ENCODE results near the gene HOXD9.

DNA sequence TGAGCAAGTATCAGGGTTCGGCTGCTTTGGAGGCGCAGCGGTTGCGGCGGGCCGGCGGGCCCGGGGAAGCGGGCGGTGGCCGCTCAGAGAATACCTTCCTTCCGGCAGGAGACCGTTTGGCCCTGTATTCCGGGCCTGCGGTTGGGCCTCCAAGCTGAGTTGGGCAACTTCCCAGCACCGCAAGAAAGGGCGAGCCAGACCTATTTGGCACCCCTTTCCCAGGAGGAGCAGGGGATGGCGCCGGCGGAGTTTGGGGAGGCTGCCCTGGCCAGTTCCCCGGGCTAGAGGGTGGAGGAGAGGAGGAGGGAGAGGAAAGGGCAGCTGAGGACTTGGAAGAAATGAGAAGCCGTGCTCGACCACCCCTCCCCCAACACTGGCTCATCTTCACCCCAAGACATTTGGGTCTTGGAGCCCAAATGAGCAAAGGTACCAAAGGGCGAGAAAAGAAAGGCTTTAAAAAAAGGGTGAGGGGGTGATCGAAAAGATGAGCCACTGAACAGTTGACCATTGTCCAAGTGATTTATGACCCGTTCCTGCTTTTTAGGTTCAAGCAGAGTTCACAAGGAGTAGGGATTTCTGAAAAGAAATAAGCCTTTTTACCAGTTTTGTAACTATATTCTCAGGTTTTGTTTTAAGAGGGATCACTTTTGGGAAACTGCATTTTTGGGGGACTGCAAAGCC lies 43.0 kb downstream of the HOXD9 start:
- no peak for TF ChIP-seq CTCF (conservative IDR thresholded peaks at IDR 0.05; ENCODE audit: low read depth, low read length)
- TF ChIP-seq EZH2 (IDR thresholded peaks at IDR 0.05; ENCODE audit: low read length, unreplicated experiment), result no peak
- TF ChIP-seq EZH2phosphoT487 (IDR thresholded peaks at IDR 0.05; ENCODE audit: borderline replicate concordance, low read length), result no peak

Data from PC-3 (cell line).